GM23338 (cell line): Measurements from ENCODE around the gene NEIL3. TPM values are rescaled to one million over a fixed set of nuclear protein-coding genes. Genes with fewer than 3 reads are reported as not detected.

Experiments
- ATAC-seq: fragments of 200-7000 bp; cut with Tn5 transposase; 3 replicates; pipeline ENCODE4 v1.9.1; 2020
- DNase-seq: peaks from one replicate; pipeline ENCODE4 v3.0.0-alpha.2; 2015; ENCODE audit warnings: low spot score
- H2AFZ ChIP-seq: fragments of 200-600 bp; sonication (generic); 2 replicates; pipeline ENCODE4 v1.8.0; 2016; ENCODE audit warnings: antibody characterized with exemption, mild to moderate bottlenecking, moderate library complexity
- H3F3A ChIP-seq: fragments of 200-600 bp; sonication (generic); replicated peaks from 2 replicates; pipeline ENCODE4 v1.8.0; 2017; ENCODE audit warnings: antibody characterized with exemption, mixed run types, low read depth
- H3K27ac ChIP-seq: fragments of 200-600 bp; sonication (generic); 2 replicates; pipeline ENCODE4 v1.6.1; 2016; ENCODE audit warnings: low read depth
- H3K27me3 ChIP-seq: fragments of 200-600 bp; sonication (generic); 2 replicates; pipeline ENCODE4 v1.8.0; 2016; ENCODE audit warnings: mild to moderate bottlenecking, mixed run types, moderate library complexity; ENCODE audit not compliant: insufficient read depth
- H3K36me3 ChIP-seq: fragments of 200-600 bp; sonication (generic); 2 replicates; pipeline ENCODE4 v1.8.0; 2016; ENCODE audit warnings: mild to moderate bottlenecking; ENCODE audit not compliant: insufficient read depth
- H3K4me1 ChIP-seq: fragments of 200-600 bp; sonication (generic); 2 replicates; pipeline ENCODE4 v1.8.0; 2016; ENCODE audit warnings: mild to moderate bottlenecking, moderate library complexity; ENCODE audit not compliant: insufficient read depth
- H3K4me2 ChIP-seq: fragments of 200-600 bp; sonication (generic); 2 replicates; pipeline ENCODE4 v1.7.1; 2017; ENCODE audit warnings: mixed run types
- H3K4me3 ChIP-seq: fragments of 200-600 bp; sonication (generic); 2 replicates; pipeline ENCODE4 v1.6.1; 2016; ENCODE audit warnings: mixed run types
- H3K79me2 ChIP-seq: fragments of 200-600 bp; sonication (generic); replicated peaks from 2 replicates; pipeline ENCODE4 v1.8.0; 2017; ENCODE audit warnings: mild to moderate bottlenecking; ENCODE audit not compliant: insufficient read depth
- H3K9me2 ChIP-seq: fragments of 200-600 bp; sonication (generic); 2 replicates; pipeline ENCODE4 v1.8.0; 2017; ENCODE audit not compliant: insufficient read depth
- H4K20me1 ChIP-seq: fragments of 200-600 bp; sonication (generic); replicated peaks from 2 replicates; pipeline ENCODE4 v1.8.0; 2017; ENCODE audit warnings: mild to moderate bottlenecking; ENCODE audit not compliant: insufficient read depth
- H3K27ac Mint-ChIP-seq: 2 replicates; pipeline ENCODE4 v1.8.0; 2020; ENCODE audit warnings: inconsistent platforms, mild to moderate bottlenecking, moderate library complexity, mixed read lengths
- H3K27me3 Mint-ChIP-seq: 3 replicates; pipeline ENCODE4 v1.8.0; 2022; ENCODE audit warnings: low read depth, mild to moderate bottlenecking, moderate library complexity, mixed read lengths, inconsistent platforms; ENCODE audit not compliant: insufficient read depth, poor library complexity
- H3K36me3 Mint-ChIP-seq: 3 replicates; pipeline ENCODE4 v1.8.0; 2021; ENCODE audit warnings: low read depth, mild to moderate bottlenecking, inconsistent platforms, moderate library complexity, mixed read lengths
- H3K4me1 Mint-ChIP-seq: 3 replicates; pipeline ENCODE4 v1.8.0; 2020; ENCODE audit warnings: mild to moderate bottlenecking, inconsistent platforms, mixed read lengths
- H3K4me3 Mint-ChIP-seq: 3 replicates; pipeline ENCODE4 v1.8.0; 2021; ENCODE audit warnings: moderate library complexity, mild to moderate bottlenecking, inconsistent platforms, mixed read lengths
- H3K9me3 Mint-ChIP-seq: 3 replicates; pipeline ENCODE4 v1.8.0; 2020; ENCODE audit warnings: moderate library complexity, mild to moderate bottlenecking, inconsistent platforms, mixed read lengths
- CREB1 ChIP-seq: fragments of 250-450 bp; sonication (Bioruptor Pico); IDR thresholded peaks from 2 replicates; pipeline ENCODE4 v1.5.0; 2020; ENCODE audit warnings: low read depth, mild to moderate bottlenecking, moderate library complexity
- ETS1 ChIP-seq: IDR thresholded peaks from 2 replicates; pipeline ENCODE4 v1.6.1; 2016; ENCODE audit warnings: antibody characterized with exemption
- EZH2 ChIP-seq: fragments of 200-600 bp; sonication (generic); IDR thresholded peaks from one replicate; pipeline ENCODE4 v1.8.0; 2017; ENCODE audit warnings: antibody characterized with exemption, mild to moderate bottlenecking, low read depth; ENCODE audit not compliant: unreplicated experiment
- EZH2phosphoT487 ChIP-seq: fragments of 200-600 bp; sonication (generic); IDR thresholded peaks from one replicate; pipeline ENCODE4 v1.8.1; 2018; ENCODE audit warnings: antibody characterized with exemption; ENCODE audit not compliant: unreplicated experiment
- JUNB ChIP-seq: IDR thresholded peaks from one replicate; pipeline ENCODE4 v1.6.1; 2016; ENCODE audit warnings: antibody characterized with exemption; ENCODE audit not compliant: unreplicated experiment
- REST ChIP-seq: IDR thresholded peaks from one replicate; pipeline ENCODE4 v1.6.1; 2018; ENCODE audit warnings: antibody characterized with exemption; ENCODE audit not compliant: unreplicated experiment
- ZNF331 ChIP-seq: fragments of 250-450 bp; sonication (Bioruptor Pico); IDR thresholded peaks from 2 replicates; pipeline ENCODE4 v1.5.0; 2020; ENCODE audit warnings: low read depth, mild to moderate bottlenecking, moderate library complexity
- ZNF462 ChIP-seq: fragments of 250-450 bp; sonication (Bioruptor Pico); IDR thresholded peaks from 2 replicates; pipeline ENCODE4 v1.5.0; 2020; ENCODE audit warnings: mild to moderate bottlenecking, moderate library complexity
- polyA plus RNA-seq: library from polyadenylated mRNA; unstranded; fragments of >200 nt; fragmentation: Nextera tagmentation; extraction: Ambion mirVana; gene quantifications from 2 replicates; pipeline ENCODE4 v1.2.1, GENCODE V29; 2016
- total RNA-seq: library from RNA; depleted of rRNA; stranded (reverse); fragments of >200 nt; shearing (Covaris generic); gene quantifications from 2 replicates; pipeline ENCODE4 v1.2.3, GENCODE V29; 2014
- TF ChIP-seq, protein P1 (sequence below), 2 experiments: fragments of 200-600 bp in 1 of 2; sonication (generic) in 1 of 2; conservative IDR thresholded peaks; 2 replicates each; pipeline versions ENCODE4 v1.5.1 to v1.6.1; 2016 to 2017; ENCODE audit warnings: antibody characterized with exemption in 2 of 2, low read depth in 2 of 2, mild to moderate bottlenecking in 2 of 2, moderate library complexity in 1 of 2

NEIL3 gene
- total and polyA plus RNA-seq, 2 experiments from 2014 or later: 11.8 to 15.4 TPM

DNA sequence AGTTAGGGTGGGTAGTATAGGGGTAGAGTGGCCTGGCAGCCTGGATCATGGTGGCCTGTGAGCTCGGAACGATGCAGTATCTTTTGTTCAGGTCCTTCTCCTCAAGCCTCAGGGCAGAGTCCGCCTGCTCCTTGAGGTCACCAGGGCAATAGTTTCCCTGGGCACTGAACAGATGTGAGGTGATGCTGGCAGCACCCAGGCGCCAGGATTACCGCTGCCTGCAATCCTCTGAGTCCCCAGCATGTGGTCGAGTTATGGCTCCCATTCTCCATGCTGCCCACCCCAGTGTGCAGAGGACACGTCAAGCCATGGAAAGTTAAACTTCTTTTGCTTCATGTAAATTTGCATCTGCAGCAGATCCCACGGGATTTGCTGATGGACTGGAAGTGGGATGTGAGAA, 38.7 kb downstream of the NEIL3 start:
- H2AFZ ChIP-seq: no peak overlapping the region
- no peak for ATAC-seq

More for the DNA sequence above, 38.7 kb downstream of the NEIL3 start:
- Histone ChIP-seq H3K79me2 (no peaks in the 10 kb centered on the region), H3K4me3 (no peak overlapping the region), H4K20me1 (no peaks in the 10 kb centered on the region), H3K4me1 (0 out of 2 replicates have a peak, but pooled peaks cover 9% of the 10 kb centered on the region), H3F3A (no peaks in the 10 kb centered on the region), H3K4me2 (no peak overlapping the region), H3K27me3 (no peaks in the 10 kb centered on the region), H3K9me2 (no peaks in the 10 kb centered on the region), H3K27ac (no peak overlapping the region), H3K36me3 (peaks cover 4% of the 10 kb centered on the region; the same call in 1 of the 2 replicates)
- TF ChIP-seq EZH2 (no peak), ETS1 (no peak), EZH2phosphoT487 (no peak), CREB1 (CRISPR knock-in tag) (no peak), ZNF462 (no peak), ZNF331 (CRISPR knock-in tag) (no peak), JUNB (no peak), REST (no peak)
- TF ChIP-seq, protein P1, sequence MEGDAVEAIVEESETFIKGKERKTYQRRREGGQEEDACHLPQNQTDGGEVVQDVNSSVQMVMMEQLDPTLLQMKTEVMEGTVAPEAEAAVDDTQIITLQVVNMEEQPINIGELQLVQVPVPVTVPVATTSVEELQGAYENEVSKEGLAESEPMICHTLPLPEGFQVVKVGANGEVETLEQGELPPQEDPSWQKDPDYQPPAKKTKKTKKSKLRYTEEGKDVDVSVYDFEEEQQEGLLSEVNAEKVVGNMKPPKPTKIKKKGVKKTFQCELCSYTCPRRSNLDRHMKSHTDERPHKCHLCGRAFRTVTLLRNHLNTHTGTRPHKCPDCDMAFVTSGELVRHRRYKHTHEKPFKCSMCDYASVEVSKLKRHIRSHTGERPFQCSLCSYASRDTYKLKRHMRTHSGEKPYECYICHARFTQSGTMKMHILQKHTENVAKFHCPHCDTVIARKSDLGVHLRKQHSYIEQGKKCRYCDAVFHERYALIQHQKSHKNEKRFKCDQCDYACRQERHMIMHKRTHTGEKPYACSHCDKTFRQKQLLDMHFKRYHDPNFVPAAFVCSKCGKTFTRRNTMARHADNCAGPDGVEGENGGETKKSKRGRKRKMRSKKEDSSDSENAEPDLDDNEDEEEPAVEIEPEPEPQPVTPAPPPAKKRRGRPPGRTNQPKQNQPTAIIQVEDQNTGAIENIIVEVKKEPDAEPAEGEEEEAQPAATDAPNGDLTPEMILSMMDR (conservative IDR thresholded peaks at IDR 0.05; ENCODE audit: low read depth in 2 of 2): no peak
- Mint-ChIP-seq H3K4me1 (peaks cover 11% of the 10 kb centered on the region; the same call in 2 of the 3 replicates), H3K4me3 (no peak overlapping the region), H3K27me3 (no peaks in the 10 kb centered on the region), H3K27ac (no peak overlapping the region), H3K36me3 (peaks cover 32% of the 10 kb centered on the region), H3K9me3 (no peaks in the 10 kb centered on the region)
- no peak for DNase-seq
